Smooth muscle cell (in vitro differentiated cells): ENCODE data around the gene BET1L. TPM values are rescaled to one million over a fixed set of nuclear protein-coding genes. Genes with fewer than 3 reads are reported as not detected.
A peak's percentile ranks its signal among the peaks of the same experiment; 100 is the strongest.
"Not testable (repeated sequence)": the region's sequence is repeated elsewhere in the genome, so short reads cannot be mapped to it uniquely, and the experiment has no call there.

Experiments
- DNase-seq: peaks from one replicate; lab custom pipeline; 2025; ENCODE audit not compliant: unreplicated experiment; lab: John Stamatoyannopoulos, UW
- H2AFZ ChIP-seq: fragments of 200-600 bp; sonication (generic); 2 replicates; pipeline ENCODE4 v1.6.0; 2016; ENCODE audit warnings: antibody characterized with exemption, low read depth, mild to moderate bottlenecking
- H3F3A ChIP-seq: fragments of 200-600 bp; sonication (generic); 2 replicates; pipeline ENCODE4 v1.6.0; 2017; ENCODE audit warnings: antibody characterized with exemption, low read depth
- H3K27ac ChIP-seq: fragments of 200-600 bp; sonication (generic); 2 replicates; pipeline ENCODE4 v1.5.1; 2016; ENCODE audit warnings: low read depth, mild to moderate bottlenecking
- H3K27me3 ChIP-seq: fragments of 200-600 bp; sonication (generic); 2 replicates; pipeline ENCODE4 v1.6.1; 2016; ENCODE audit warnings: low read depth, mild to moderate bottlenecking
- H3K36me3 ChIP-seq: fragments of 200-600 bp; sonication (generic); 2 replicates; pipeline ENCODE4 v1.5.1; 2016; ENCODE audit warnings: low read depth
- H3K4me1 ChIP-seq: fragments of 200-600 bp; sonication (generic); 2 replicates; pipeline ENCODE4 v1.5.1; 2016; ENCODE audit warnings: low read depth
- H3K4me2 ChIP-seq: fragments of 200-600 bp; sonication (generic); 2 replicates; pipeline ENCODE4 v1.6.0; 2016; ENCODE audit warnings: mild to moderate bottlenecking
- H3K4me3 ChIP-seq: fragments of 200-600 bp; sonication (generic); 2 replicates; pipeline ENCODE4 v1.5.1; 2016; ENCODE audit warnings: mild to moderate bottlenecking
- H3K79me2 ChIP-seq: fragments of 200-600 bp; sonication (generic); 2 replicates; pipeline ENCODE4 v1.6.0; 2016; ENCODE audit warnings: low read depth, mild to moderate bottlenecking
- H3K9ac ChIP-seq: fragments of 200-600 bp; sonication (generic); 2 replicates; pipeline ENCODE4 v1.6.0; 2016; ENCODE audit warnings: low read depth
- H3K9me3 ChIP-seq: fragments of 200-600 bp; sonication (generic); replicated peaks from 2 replicates; pipeline ENCODE4 v1.5.1; 2016; ENCODE audit warnings: low read depth
- H4K20me1 ChIP-seq: fragments of 200-600 bp; sonication (generic); 2 replicates; pipeline ENCODE4 v1.6.0; 2016; ENCODE audit warnings: low read depth
- CTCF ChIP-seq: fragments of 200-600 bp; sonication (generic); IDR thresholded peaks from 2 replicates; pipeline ENCODE4 v1.5.1; 2017; ENCODE audit warnings: borderline replicate concordance, mild to moderate bottlenecking, antibody characterized with exemption; ENCODE audit not compliant: insufficient read depth, poor library complexity, severe bottlenecking
- WGBS: methylation state at CpG from one replicate; pipeline ENCODE4 v1.1.7; 2016; ENCODE audit warnings: low lambda C conversion rate; 5-methylcytosine and 5-hydroxymethylcytosine counted together
- polyA plus RNA-seq: library from polyadenylated mRNA; unstranded; fragments of >200 nt; fragmentation: Nextera tagmentation; extraction: Ambion mirVana; gene quantifications from 2 replicates; pipeline ENCODE4 v1.2.1, GENCODE V29; 2016
- small RNA-seq: library from RNA; depleted of rRNA; stranded (forward); fragments of <200 nt; gene quantifications from one replicate; pipeline ENCODE3, GENCODE V24; 2014
- total RNA-seq: library from RNA; depleted of rRNA; stranded (reverse); fragments of >200 nt; gene quantifications from 2 replicates; pipeline ENCODE4 v1.2.3, GENCODE V29; 2014

The BET1L gene
- total and polyA plus RNA-seq, 2 experiments from 2014 or later = 40.5 to 97.4 TPM

GRCh38 chr11:189843-190311, 17.3 kb downstream of the BET1L start:
- H3K27me3 ChIP-seq, H3K36me3 ChIP-seq, H2AFZ ChIP-seq, H4K20me1 ChIP-seq, H3K9ac ChIP-seq, H3K4me2 ChIP-seq, DNase-seq, H3F3A ChIP-seq, H3K79me2 ChIP-seq, H3K9me3 ChIP-seq, H3K4me1 ChIP-seq, H3K4me3 ChIP-seq, H3K27ac ChIP-seq: not testable (repeated sequence)
- WGBS = 81% methylated on average over 12 of the region's 25 CpGs
- TF ChIP-seq CTCF = peak; percentile 16

GRCh38 chr11:189200-189783, 17.9 kb downstream of the BET1L start:
- not testable (repeated sequence) for H2AFZ ChIP-seq, H3F3A ChIP-seq, H3K4me3 ChIP-seq, DNase-seq, H3K27me3 ChIP-seq, H3K36me3 ChIP-seq, H3K4me2 ChIP-seq, H3K27ac ChIP-seq, H3K79me2 ChIP-seq, H3K9me3 ChIP-seq, H3K9ac ChIP-seq, H4K20me1 ChIP-seq, H3K4me1 ChIP-seq
- peak; percentile 2 for TF ChIP-seq CTCF
- WGBS = 96% methylated on average over 45 of the region's 55 CpGs

DNA sequence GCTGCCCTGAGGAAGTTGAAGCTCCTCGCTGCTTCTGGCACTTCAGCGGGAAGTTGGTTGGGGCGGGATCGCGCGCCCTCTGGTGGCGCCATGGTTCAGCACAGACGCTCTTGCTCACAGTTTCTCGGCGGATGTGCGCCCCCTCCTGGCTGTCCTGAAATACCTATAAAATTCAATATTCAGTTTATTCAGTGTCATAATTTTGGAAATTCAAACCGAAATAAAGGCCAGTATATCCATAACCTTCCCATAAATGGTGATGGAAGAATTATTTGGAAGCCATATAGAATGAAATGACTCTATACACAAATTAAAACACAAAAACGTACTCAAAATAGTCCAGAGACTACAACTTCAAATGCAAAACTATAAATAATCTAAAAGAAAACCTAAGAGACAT, 27.0 kb downstream of the BET1L start:
- H3K27ac ChIP-seq, H3K4me2 ChIP-seq, H3K4me3 ChIP-seq, H3K9me3 ChIP-seq, H3K79me2 ChIP-seq, H3F3A ChIP-seq, H3K27me3 ChIP-seq, H3K9ac ChIP-seq, H3K36me3 ChIP-seq, H3K4me1 ChIP-seq, H2AFZ ChIP-seq, DNase-seq, H4K20me1 ChIP-seq: not testable (repeated sequence)
- 0% methylated on average over 1 of the region's 13 CpGs for WGBS

Small RNA genes within 50 kb of the gene (small RNA-seq; reads per million reads assigned to genes)
- gene RNU6-447P = not detected

Other genes starting within 250 kb of the BET1L start
- not detected in 2 replicates for gene SCGB1C1, start 14.3 kb downstream of the BET1L start, total RNA-seq
- not detected in 2 replicates for gene SCGB1C1, start 14.3 kb downstream of the BET1L start, polyA plus RNA-seq
- gene RIC8A, start 309 bp upstream of the BET1L start, total RNA-seq = 71.2 and 118 TPM in 2 replicates
- 120 and 121 TPM in 2 replicates for gene RIC8A, start 309 bp upstream of the BET1L start, polyA plus RNA-seq
- gene SIRT3, start 28.9 kb upstream of the BET1L start, total RNA-seq = 10.8 and 13.0 TPM in 2 replicates
- 19.8 and 22.6 TPM in 2 replicates for gene SIRT3, start 28.9 kb upstream of the BET1L start, polyA plus RNA-seq
- 77.4 and 79.2 TPM in 2 replicates for gene PSMD13, start 29.6 kb upstream of the BET1L start, total RNA-seq
- gene PSMD13, start 29.6 kb upstream of the BET1L start, polyA plus RNA-seq = 173 and 200 TPM in 2 replicates
- not detected in 2 replicates for gene NLRP6, start 71.0 kb upstream of the BET1L start, total RNA-seq
- not detected in 2 replicates for gene NLRP6, start 71.0 kb upstream of the BET1L start, polyA plus RNA-seq
- 8.6 and 18.2 TPM in 2 replicates for gene PGGHG, start 81.7 kb upstream of the BET1L start, total RNA-seq
- 16.6 and 24.3 TPM in 2 replicates for gene PGGHG, start 81.7 kb upstream of the BET1L start, polyA plus RNA-seq
- gene IFITM5, start 92.1 kb upstream of the BET1L start, total RNA-seq = not detected in 2 replicates
- not detected in 2 replicates for gene IFITM5, start 92.1 kb upstream of the BET1L start, polyA plus RNA-seq
- 210 and 211 TPM in 2 replicates for gene IFITM2, start 100.4 kb upstream of the BET1L start, total RNA-seq
- 1,227 and 1,486 TPM in 2 replicates for gene IFITM2, start 100.4 kb upstream of the BET1L start, polyA plus RNA-seq
- 355 TPM in 2 replicates for gene IFITM1, start 106.6 kb upstream of the BET1L start, total RNA-seq
- gene IFITM1, start 106.6 kb upstream of the BET1L start, polyA plus RNA-seq = 599 and 726 TPM in 2 replicates
- gene IFITM3, start 113.5 kb upstream of the BET1L start, total RNA-seq = 392 and 393 TPM in 2 replicates
- 3,295 and 4,132 TPM in 2 replicates for gene IFITM3, start 113.5 kb upstream of the BET1L start, polyA plus RNA-seq
- gene B4GALNT4, start 162.1 kb upstream of the BET1L start, total RNA-seq = 21.9 and 48.8 TPM in 2 replicates
- 44.9 and 45.8 TPM in 2 replicates for gene B4GALNT4, start 162.1 kb upstream of the BET1L start, polyA plus RNA-seq
- 32.0 and 61.2 TPM in 2 replicates for gene PKP3, start 186.8 kb upstream of the BET1L start, total RNA-seq
- gene PKP3, start 186.8 kb upstream of the BET1L start, polyA plus RNA-seq = 24.6 and 69.9 TPM in 2 replicates
- 15.3 and 18.3 TPM in 2 replicates for gene SIGIRR, start 207.6 kb upstream of the BET1L start, total RNA-seq
- gene SIGIRR, start 207.6 kb upstream of the BET1L start, polyA plus RNA-seq = 26.3 and 29.4 TPM in 2 replicates
- gene ANO9, start 234.6 kb upstream of the BET1L start, total RNA-seq = 0.67 and 1.4 TPM in 2 replicates
- gene ANO9, start 234.6 kb upstream of the BET1L start, polyA plus RNA-seq = 1.5 and 7.1 TPM in 2 replicates
- 15.2 and 20.7 TPM in 2 replicates for gene PTDSS2, start 242.9 kb upstream of the BET1L start, total RNA-seq
- 25.2 and 33.5 TPM in 2 replicates for gene PTDSS2, start 242.9 kb upstream of the BET1L start, polyA plus RNA-seq